ENCODE data around the gene CTNNA3.

Gene CTNNA3

GRCh38 chr10:66813122-66813521 is 882.9 kb downstream of the CTNNA3 start:
- ChIA-PET POLR2A (no interaction called here), CTCF (no interaction called here)
- WGBS (ENCODE audit: insufficient coverage) = no CpG with 5 or more reads among the region's 2 CpGs
- no peak overlapping the region for H3K4me3 ChIP-seq (ENCODE audit: control insufficient read depth in 1 of 7, extremely low read depth in 1 of 7, insufficient read depth in 4 of 7, low read depth in 2 of 7, low read length in 6 of 7)
- H3K27me3 ChIP-seq (replicated peaks in 2 of 5; ENCODE audit: control insufficient read depth in 4 of 5, insufficient read depth in 5 of 5, low read length in 4 of 5) = no peaks in the 10 kb centered on the region
- H3K36me3 ChIP-seq (ENCODE audit: control insufficient read depth in 4 of 4, insufficient read depth in 4 of 4, low read length in 3 of 4) = no peaks in the 10 kb centered on the region
- no peaks in the 10 kb centered on the region for H3K9me3 ChIP-seq (ENCODE audit: control extremely low read depth in 1 of 5, control insufficient read depth in 4 of 5, insufficient read depth in 2 of 5, low read depth in 1 of 5, low read length in 4 of 5)
- peaks cover 0 to 7% (median 0%) of the 10 kb centered on the region in 4 experiments for H3K4me1 ChIP-seq (ENCODE audit: control extremely low read depth in 1 of 4, control insufficient read depth in 4 of 4, insufficient read depth in 4 of 4, low read length in 3 of 4)
- no peak for DNase-seq
- H3K27ac ChIP-seq (ENCODE audit: insufficient read depth in 1 of 2, low read depth in 1 of 2, low read length in 2 of 2, poor library complexity in 1 of 2, severe bottlenecking in 2 of 2) = no peak overlapping the region

GRCh38 chr10:66811211-66811610 is 884.8 kb downstream of the CTNNA3 start:
- DNase-seq = no peak
- POLR2A ChIA-PET = no interaction called here
- H3K27ac ChIP-seq (ENCODE audit: insufficient read depth in 1 of 2, low read depth in 1 of 2, low read length in 2 of 2, poor library complexity in 1 of 2, severe bottlenecking in 2 of 2) = no peak overlapping the region

GRCh38 chr10:66809402-66809801 is 886.6 kb downstream of the CTNNA3 start:
- Histone ChIP-seq H3K27ac (ENCODE audit: insufficient read depth in 1 of 2, low read depth in 1 of 2, low read length in 2 of 2, poor library complexity in 1 of 2, severe bottlenecking in 2 of 2) (no peak overlapping the region), H3K4me1 (ENCODE audit: control extremely low read depth in 1 of 4, control insufficient read depth in 4 of 4, insufficient read depth in 4 of 4, low read length in 3 of 4) (peaks cover 0 to 7% (median 0%) of the 10 kb centered on the region in 4 experiments), H3K9me3 (ENCODE audit: control extremely low read depth in 1 of 5, control insufficient read depth in 4 of 5, insufficient read depth in 2 of 5, low read depth in 1 of 5, low read length in 4 of 5) (no peaks in the 10 kb centered on the region), H3K4me3 (ENCODE audit: control insufficient read depth in 1 of 7, extremely low read depth in 1 of 7, insufficient read depth in 4 of 7, low read depth in 2 of 7, low read length in 6 of 7) (no peak overlapping the region), H3K36me3 (ENCODE audit: control insufficient read depth in 4 of 4, insufficient read depth in 4 of 4, low read length in 3 of 4) (no peaks in the 10 kb centered on the region), H3K27me3 (replicated peaks in 2 of 5; ENCODE audit: control insufficient read depth in 4 of 5, insufficient read depth in 5 of 5, low read length in 4 of 5) (no peaks in the 10 kb centered on the region)
- CTCF ChIA-PET = no interaction called here
- POLR2A ChIA-PET = no interaction called here
- WGBS (ENCODE audit: insufficient coverage) = no CpG with 5 or more reads among the region's 4 CpGs
- no peak for DNase-seq

More at GRCh38 chr10:66811211-66811610, 884.8 kb downstream of the CTNNA3 start:
- Histone ChIP-seq H3K36me3 (ENCODE audit: control insufficient read depth in 4 of 4, insufficient read depth in 4 of 4, low read length in 3 of 4) (no peaks in the 10 kb centered on the region), H3K9me3 (ENCODE audit: control extremely low read depth in 1 of 5, control insufficient read depth in 4 of 5, insufficient read depth in 2 of 5, low read depth in 1 of 5, low read length in 4 of 5) (no peaks in the 10 kb centered on the region), H3K27me3 (replicated peaks in 2 of 5; ENCODE audit: control insufficient read depth in 4 of 5, insufficient read depth in 5 of 5, low read length in 4 of 5) (no peaks in the 10 kb centered on the region), H3K4me3 (ENCODE audit: control insufficient read depth in 1 of 7, extremely low read depth in 1 of 7, insufficient read depth in 4 of 7, low read depth in 2 of 7, low read length in 6 of 7) (no peak overlapping the region), H3K4me1 (ENCODE audit: control extremely low read depth in 1 of 4, control insufficient read depth in 4 of 4, insufficient read depth in 4 of 4, low read length in 3 of 4) (peaks cover 0 to 7% (median 0%) of the 10 kb centered on the region in 4 experiments)
- 100% methylated on average over 1 of the region's 4 CpGs for WGBS (ENCODE audit: insufficient coverage)
- CTCF ChIA-PET = interaction anchor here (1.3 kb wide), 1 partner anchor 12 kb away, joined by 3 read pairs; no protein-coding TSS in a partner anchor

GRCh38 chr10:66805612-66806011 is 890.4 kb downstream of the CTNNA3 start:
- WGBS (ENCODE audit: insufficient coverage) = no CpG with 5 or more reads among the region's 1 CpG
- POLR2A ChIA-PET = no interaction called here
- CTCF ChIA-PET = interaction anchor here (1.2 to 1.7 kb wide), 2 partner anchors 14 to 21 kb away, joined by 3 to 6 read pairs; no protein-coding TSS in a partner anchor
- Histone ChIP-seq H3K4me1 (ENCODE audit: control extremely low read depth in 1 of 4, control insufficient read depth in 4 of 4, insufficient read depth in 4 of 4, low read length in 3 of 4) (peaks cover 0 to 6% (median 0%) of the 10 kb centered on the region in 4 experiments), H3K4me3 (ENCODE audit: control insufficient read depth in 1 of 7, extremely low read depth in 1 of 7, insufficient read depth in 4 of 7, low read depth in 2 of 7, low read length in 6 of 7) (no peak overlapping the region), H3K27me3 (replicated peaks in 2 of 5; ENCODE audit: control insufficient read depth in 4 of 5, insufficient read depth in 5 of 5, low read length in 4 of 5) (no peaks in the 10 kb centered on the region), H3K9me3 (ENCODE audit: control extremely low read depth in 1 of 5, control insufficient read depth in 4 of 5, insufficient read depth in 2 of 5, low read depth in 1 of 5, low read length in 4 of 5) (no peaks in the 10 kb centered on the region), H3K27ac (ENCODE audit: insufficient read depth in 1 of 2, low read depth in 1 of 2, low read length in 2 of 2, poor library complexity in 1 of 2, severe bottlenecking in 2 of 2) (no peak overlapping the region), H3K36me3 (ENCODE audit: control insufficient read depth in 4 of 4, insufficient read depth in 4 of 4, low read length in 3 of 4) (no peaks in the 10 kb centered on the region)
- DNase-seq = no peak

GRCh38 chr10:66804962-66805361 is 891.0 kb downstream of the CTNNA3 start:
- DNase-seq = no peak
- 94% methylated on average over 3 of the region's 3 CpGs for WGBS (ENCODE audit: insufficient coverage)
- Histone ChIP-seq H3K4me1 (ENCODE audit: control extremely low read depth in 1 of 4, control insufficient read depth in 4 of 4, insufficient read depth in 4 of 4, low read length in 3 of 4) (no peaks in the 10 kb centered on the region), H3K36me3 (ENCODE audit: control insufficient read depth in 4 of 4, insufficient read depth in 4 of 4, low read length in 3 of 4) (no peaks in the 10 kb centered on the region), H3K27me3 (replicated peaks in 2 of 5; ENCODE audit: control insufficient read depth in 4 of 5, insufficient read depth in 5 of 5, low read length in 4 of 5) (no peaks in the 10 kb centered on the region), H3K9me3 (ENCODE audit: control extremely low read depth in 1 of 5, control insufficient read depth in 4 of 5, insufficient read depth in 2 of 5, low read depth in 1 of 5, low read length in 4 of 5) (no peaks in the 10 kb centered on the region), H3K27ac (ENCODE audit: insufficient read depth in 1 of 2, low read depth in 1 of 2, low read length in 2 of 2, poor library complexity in 1 of 2, severe bottlenecking in 2 of 2) (no peak overlapping the region), H3K4me3 (ENCODE audit: control insufficient read depth in 1 of 7, extremely low read depth in 1 of 7, insufficient read depth in 4 of 7, low read depth in 2 of 7, low read length in 6 of 7) (no peak overlapping the region)
- CTCF ChIA-PET = interaction anchor here (1.2 to 1.7 kb wide), 2 partner anchors 13 to 22 kb away, joined by 3 to 6 read pairs; no protein-coding TSS in a partner anchor
- POLR2A ChIA-PET = no interaction called here

GRCh38 chr10:66803174-66803573 is 892.8 kb downstream of the CTNNA3 start:
- H3K27me3 ChIP-seq (replicated peaks in 2 of 5; ENCODE audit: control insufficient read depth in 4 of 5, insufficient read depth in 5 of 5, low read length in 4 of 5) = no peaks in the 10 kb centered on the region
- CTCF ChIA-PET = no interaction called here
- no peaks in the 10 kb centered on the region for H3K36me3 ChIP-seq (ENCODE audit: control insufficient read depth in 4 of 4, insufficient read depth in 4 of 4, low read length in 3 of 4)
- POLR2A ChIA-PET = no interaction called here
- H3K4me1 ChIP-seq (ENCODE audit: control extremely low read depth in 1 of 4, control insufficient read depth in 4 of 4, insufficient read depth in 4 of 4, low read length in 3 of 4) = no peaks in the 10 kb centered on the region
- no peak overlapping the region for H3K27ac ChIP-seq (ENCODE audit: insufficient read depth in 1 of 2, low read depth in 1 of 2, low read length in 2 of 2, poor library complexity in 1 of 2, severe bottlenecking in 2 of 2)
- no peak for DNase-seq
- no peak overlapping the region for H3K4me3 ChIP-seq (ENCODE audit: control insufficient read depth in 1 of 7, extremely low read depth in 1 of 7, insufficient read depth in 4 of 7, low read depth in 2 of 7, low read length in 6 of 7)
- no peaks in the 10 kb centered on the region for H3K9me3 ChIP-seq (ENCODE audit: control extremely low read depth in 1 of 5, control insufficient read depth in 4 of 5, insufficient read depth in 2 of 5, low read depth in 1 of 5, low read length in 4 of 5)
- WGBS (ENCODE audit: insufficient coverage) = 88% methylated on average over 2 of the region's 3 CpGs

- no peaks in the 10 kb centered on the region for H3K9me3 ChIP-seq (ENCODE audit: control extremely low read depth in 1 of 5, control insufficient read depth in 4 of 5, insufficient read depth in 2 of 5, low read depth in 1 of 5, low read length in 4 of 5)
- POLR2A ChIA-PET = no interaction called here
- H3K27me3 ChIP-seq (replicated peaks in 2 of 5; ENCODE audit: control insufficient read depth in 4 of 5, insufficient read depth in 5 of 5, low read length in 4 of 5) = no peaks in the 10 kb centered on the region
- DNase-seq = no peak
- H3K4me3 ChIP-seq (ENCODE audit: control insufficient read depth in 1 of 7, extremely low read depth in 1 of 7, insufficient read depth in 4 of 7, low read depth in 2 of 7, low read length in 6 of 7) = no peak overlapping the region
- H3K27ac ChIP-seq (ENCODE audit: insufficient read depth in 1 of 2, low read depth in 1 of 2, low read length in 2 of 2, poor library complexity in 1 of 2, severe bottlenecking in 2 of 2) = no peak overlapping the region
- no peaks in the 10 kb centered on the region for H3K36me3 ChIP-seq (ENCODE audit: control insufficient read depth in 4 of 4, insufficient read depth in 4 of 4, low read length in 3 of 4)
- no peaks in the 10 kb centered on the region for H3K4me1 ChIP-seq (ENCODE audit: control extremely low read depth in 1 of 4, control insufficient read depth in 4 of 4, insufficient read depth in 4 of 4, low read length in 3 of 4)
- CTCF ChIA-PET = no interaction called here
- WGBS (ENCODE audit: insufficient coverage) = no CpG with 5 or more reads among the region's 2 CpGs
Observed at GRCh38 chr10:66799474-66799873, 896.5 kb downstream of the CTNNA3 start.
